Liver (tissue), 3 donors: ENCODE results near the gene KRTAP13-4.

Experiments
- JUND ChIP-seq, 2 donors: IDR thresholded peaks; 2 replicates each; pipeline ENCODE4 v1.6.1; 2016; ENCODE audit warnings: antibody characterized with exemption in 2 of 2
- MAX ChIP-seq: IDR thresholded peaks from 2 replicates; pipeline ENCODE4 v1.6.1; 2016; ENCODE audit warnings: antibody characterized with exemption
- NR2F2 ChIP-seq: IDR thresholded peaks from 2 replicates; pipeline ENCODE4 v1.6.1; 2016; ENCODE audit warnings: antibody characterized with exemption
- RAD21 ChIP-seq, 2 donors: IDR thresholded peaks; 2 replicates each; pipeline ENCODE4 v1.6.1; 2016; ENCODE audit warnings: antibody characterized with exemption in 2 of 2, mild to moderate bottlenecking in 2 of 2
- REST ChIP-seq: IDR thresholded peaks from 2 replicates; pipeline ENCODE4 v1.6.1; 2016; ENCODE audit warnings: antibody characterized with exemption, mild to moderate bottlenecking
- RXRA ChIP-seq, 2 donors: IDR thresholded peaks; 2 replicates each; pipeline ENCODE4 v1.6.1; 2017 to 2018; ENCODE audit warnings: antibody characterized with exemption in 2 of 2, mild to moderate bottlenecking in 1 of 2
- TAF1 ChIP-seq: conservative IDR thresholded peaks from 2 replicates; pipeline ENCODE4 v1.6.1; 2016; ENCODE audit warnings: antibody characterized with exemption, mild to moderate bottlenecking
- YY1 ChIP-seq: IDR thresholded peaks from 2 replicates; pipeline ENCODE4 v1.6.1; 2016; ENCODE audit warnings: antibody characterized with exemption, mild to moderate bottlenecking
- TF ChIP-seq, protein P1 (sequence below): fragments of 150-350 bp; IDR thresholded peaks from 2 replicates; pipeline ENCODE4 v1.5.1; 2017; ENCODE audit warnings: improper control_type of control experiment, low read depth, low read length; ENCODE audit not compliant: missing input control
- TF ChIP-seq, protein P2 (sequence below): IDR thresholded peaks from 2 replicates; pipeline ENCODE4 v1.6.1; 2016; ENCODE audit warnings: antibody characterized with exemption
- donor health status: healthy.
- donor health status: healthy.

GRCh38 chr21:30448514-30448913, 18.5 kb downstream of the KRTAP13-4 start:
- TF ChIP-seq JUND (IDR thresholded peaks at IDR 0.05) (no peak), REST (no peak), RXRA (IDR thresholded peaks at IDR 0.05) (no peak), MAX (no peak), YY1 (no peak), TAF1 (no peak), RAD21 (IDR thresholded peaks at IDR 0.05) (no peak), NR2F2 (no peak)
- TF ChIP-seq, protein P1, sequence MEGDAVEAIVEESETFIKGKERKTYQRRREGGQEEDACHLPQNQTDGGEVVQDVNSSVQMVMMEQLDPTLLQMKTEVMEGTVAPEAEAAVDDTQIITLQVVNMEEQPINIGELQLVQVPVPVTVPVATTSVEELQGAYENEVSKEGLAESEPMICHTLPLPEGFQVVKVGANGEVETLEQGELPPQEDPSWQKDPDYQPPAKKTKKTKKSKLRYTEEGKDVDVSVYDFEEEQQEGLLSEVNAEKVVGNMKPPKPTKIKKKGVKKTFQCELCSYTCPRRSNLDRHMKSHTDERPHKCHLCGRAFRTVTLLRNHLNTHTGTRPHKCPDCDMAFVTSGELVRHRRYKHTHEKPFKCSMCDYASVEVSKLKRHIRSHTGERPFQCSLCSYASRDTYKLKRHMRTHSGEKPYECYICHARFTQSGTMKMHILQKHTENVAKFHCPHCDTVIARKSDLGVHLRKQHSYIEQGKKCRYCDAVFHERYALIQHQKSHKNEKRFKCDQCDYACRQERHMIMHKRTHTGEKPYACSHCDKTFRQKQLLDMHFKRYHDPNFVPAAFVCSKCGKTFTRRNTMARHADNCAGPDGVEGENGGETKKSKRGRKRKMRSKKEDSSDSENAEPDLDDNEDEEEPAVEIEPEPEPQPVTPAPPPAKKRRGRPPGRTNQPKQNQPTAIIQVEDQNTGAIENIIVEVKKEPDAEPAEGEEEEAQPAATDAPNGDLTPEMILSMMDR: no peak
- TF ChIP-seq, protein P2, sequence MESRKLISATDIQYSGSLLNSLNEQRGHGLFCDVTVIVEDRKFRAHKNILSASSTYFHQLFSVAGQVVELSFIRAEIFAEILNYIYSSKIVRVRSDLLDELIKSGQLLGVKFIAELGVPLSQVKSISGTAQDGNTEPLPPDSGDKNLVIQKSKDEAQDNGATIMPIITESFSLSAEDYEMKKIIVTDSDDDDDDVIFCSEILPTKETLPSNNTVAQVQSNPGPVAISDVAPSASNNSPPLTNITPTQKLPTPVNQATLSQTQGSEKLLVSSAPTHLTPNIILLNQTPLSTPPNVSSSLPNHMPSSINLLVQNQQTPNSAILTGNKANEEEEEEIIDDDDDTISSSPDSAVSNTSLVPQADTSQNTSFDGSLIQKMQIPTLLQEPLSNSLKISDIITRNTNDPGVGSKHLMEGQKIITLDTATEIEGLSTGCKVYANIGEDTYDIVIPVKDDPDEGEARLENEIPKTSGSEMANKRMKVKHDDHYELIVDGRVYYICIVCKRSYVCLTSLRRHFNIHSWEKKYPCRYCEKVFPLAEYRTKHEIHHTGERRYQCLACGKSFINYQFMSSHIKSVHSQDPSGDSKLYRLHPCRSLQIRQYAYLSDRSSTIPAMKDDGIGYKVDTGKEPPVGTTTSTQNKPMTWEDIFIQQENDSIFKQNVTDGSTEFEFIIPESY: no peak
